Putamen (tissue), 1 donor: ENCODE data around the gene HMOX1.

Experiments used
- DNase-seq: peaks from one replicate; pipeline ENCODE4 v3.0.0-alpha.2; 2016; ENCODE audit warnings: low spot score

Gene HMOX1

DNA sequence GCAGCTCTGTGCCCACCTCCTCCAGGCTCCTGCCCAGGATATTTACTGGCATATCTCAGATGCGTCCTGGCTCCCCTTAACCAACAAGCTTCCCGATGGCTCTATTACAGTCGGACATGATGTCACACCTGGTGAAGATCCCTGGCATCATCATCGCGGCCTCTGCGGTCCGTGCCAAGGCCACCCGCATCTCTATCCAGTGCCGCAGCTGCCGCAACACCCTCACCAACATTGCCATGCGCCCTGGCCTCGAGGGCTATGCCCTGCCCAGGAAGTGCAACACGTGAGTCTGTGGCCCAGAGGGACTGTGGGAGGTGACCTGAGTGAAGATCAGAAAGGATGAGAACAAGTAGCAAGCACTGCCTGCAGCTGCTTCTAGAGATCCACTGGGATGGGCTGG, 25.5 kb downstream of the HMOX1 start:
- DNase-seq = no peak

DNA sequence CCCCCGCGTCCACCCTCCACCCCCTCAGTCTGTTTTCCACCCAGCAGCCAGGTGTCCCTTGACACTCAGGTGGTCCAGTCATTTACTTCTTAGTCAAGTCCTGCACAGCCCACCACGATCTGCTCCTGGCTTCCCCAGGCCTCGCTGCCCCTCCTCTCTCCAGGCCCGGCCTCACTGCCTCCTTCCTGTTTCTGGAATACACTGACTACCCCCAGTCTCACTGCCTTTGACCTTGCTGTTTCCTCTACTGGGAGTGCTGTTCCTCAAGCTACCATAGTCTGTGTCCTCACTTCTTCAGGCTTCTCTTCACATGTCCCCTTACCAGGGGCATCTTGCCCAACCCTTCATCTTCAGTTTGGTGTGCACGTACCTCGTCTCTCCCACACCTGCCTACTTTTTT, 26.5 kb downstream of the HMOX1 start:
- DNase-seq = no peak

DNA sequence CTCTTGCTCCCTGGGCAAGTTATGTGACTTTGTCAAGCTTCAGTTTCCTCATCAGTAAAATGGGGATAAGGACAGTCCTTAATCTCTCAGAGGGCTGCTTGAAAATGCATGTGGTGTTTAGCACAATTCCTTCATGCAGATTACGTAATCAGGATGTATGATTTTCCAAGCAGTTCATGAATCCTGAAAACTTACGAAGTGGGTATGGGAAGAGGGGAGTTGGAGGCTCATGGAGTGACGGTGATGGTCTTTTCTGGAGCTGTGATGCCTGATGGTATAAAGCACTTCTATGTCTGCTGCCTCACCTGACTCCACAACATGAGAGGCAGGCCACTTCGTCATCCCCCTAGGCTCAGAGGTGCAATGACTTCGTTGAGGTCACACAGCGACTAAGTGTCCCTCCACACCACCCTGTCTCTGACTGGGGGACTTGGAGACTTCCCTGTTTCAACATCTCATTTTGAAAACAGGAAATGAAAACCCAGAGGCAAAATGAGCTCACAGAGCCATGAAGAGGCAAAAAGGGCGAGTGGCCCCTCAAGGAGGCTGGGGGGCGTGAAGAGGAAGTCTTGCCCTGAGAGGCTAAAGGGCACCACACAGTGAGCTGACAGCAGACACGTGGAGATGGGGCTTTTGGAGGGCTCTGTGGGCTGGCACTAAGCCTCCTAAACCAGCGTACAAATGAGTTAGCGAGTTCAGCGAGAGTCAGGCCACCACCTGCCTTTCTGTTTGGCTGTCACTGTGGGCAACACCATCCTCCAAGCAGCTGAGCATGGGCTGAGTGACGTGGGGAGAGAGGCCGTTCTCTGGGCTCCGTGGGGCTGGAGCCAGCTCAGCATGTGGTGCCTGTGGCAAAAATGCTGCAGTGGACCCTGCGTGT, 29.1 kb downstream of the HMOX1 start:
- DNase-seq = peak; percentile 58

DNA sequence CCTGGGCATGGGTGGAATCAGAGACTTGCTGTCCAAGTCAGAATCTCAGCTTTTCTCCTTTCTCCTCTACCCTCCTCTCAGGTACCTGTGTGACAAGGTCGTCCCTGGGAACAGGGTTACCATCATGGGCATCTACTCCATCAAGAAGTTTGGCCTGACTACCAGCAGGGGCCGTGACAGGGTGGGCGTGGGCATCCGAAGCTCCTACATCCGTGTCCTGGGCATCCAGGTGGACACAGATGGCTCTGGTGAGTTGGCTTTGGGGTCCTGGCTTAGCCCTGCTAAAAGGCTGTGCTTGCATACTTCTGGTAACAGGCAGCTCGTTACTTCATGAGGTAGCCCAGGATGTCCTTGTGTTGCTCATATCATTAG, 29.8 kb downstream of the HMOX1 start:
- no peak for DNase-seq

DNA sequence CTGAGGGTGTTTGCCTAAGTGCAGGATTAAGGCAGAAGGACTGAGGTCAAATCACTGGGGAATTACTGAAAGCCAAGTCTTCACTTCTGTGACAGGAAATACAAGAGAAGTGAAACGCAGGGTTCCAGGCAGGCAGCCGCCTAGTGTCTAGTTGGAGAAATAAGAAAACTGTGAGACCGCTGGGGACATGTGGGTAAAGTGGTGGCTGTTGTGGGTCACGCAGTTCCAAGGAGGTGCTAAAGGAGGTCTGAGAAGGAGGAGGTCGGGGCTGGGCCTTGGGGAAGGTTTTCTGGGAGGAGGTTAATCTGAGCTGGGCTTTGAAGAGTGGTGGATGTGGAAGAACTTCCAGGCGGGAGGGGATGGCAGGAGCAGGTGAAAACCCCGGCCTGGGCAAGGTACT, 30.2 kb downstream of the HMOX1 start:
- no peak for DNase-seq

DNA sequence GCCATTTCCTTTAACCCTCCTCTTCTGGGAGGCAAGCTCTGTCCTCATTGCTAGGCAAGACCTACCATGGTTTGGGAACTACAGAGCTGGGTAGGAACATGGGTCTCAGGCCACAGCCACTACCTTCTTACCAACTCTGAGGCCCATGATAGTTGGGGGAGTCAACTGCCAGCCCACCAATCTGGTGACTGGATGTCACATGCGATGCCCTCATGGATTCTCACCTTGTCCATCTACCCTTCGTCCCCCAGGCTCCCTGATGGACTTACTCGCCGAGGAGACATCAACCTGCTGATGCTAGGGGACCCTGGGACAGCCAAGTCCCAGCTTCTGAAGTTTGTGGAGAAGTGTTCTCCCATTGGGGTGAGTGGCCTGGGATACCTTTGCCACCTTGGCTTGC, 32.7 kb downstream of the HMOX1 start:
- DNase-seq = no peak

DNA sequence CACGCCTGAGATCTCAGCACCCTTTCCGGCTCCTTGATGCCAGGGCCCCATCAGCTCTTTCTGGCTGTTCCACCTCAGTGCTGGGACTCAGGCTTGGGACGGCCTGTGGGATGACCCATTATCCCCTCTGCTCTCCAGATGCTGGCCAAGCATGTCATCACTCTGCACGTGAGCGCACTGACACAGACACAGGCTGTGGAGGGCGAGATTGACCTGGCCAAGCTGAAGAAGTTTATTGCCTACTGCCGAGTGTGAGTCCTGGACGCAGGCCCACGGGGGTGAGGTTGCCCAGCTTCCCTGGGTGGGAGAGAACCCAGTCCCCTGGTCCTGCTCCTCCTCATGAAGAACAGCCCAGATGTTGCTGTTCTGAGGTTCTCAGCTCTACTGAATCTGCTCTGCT, 36.7 kb downstream of the HMOX1 start:
- no peak for DNase-seq

DNA sequence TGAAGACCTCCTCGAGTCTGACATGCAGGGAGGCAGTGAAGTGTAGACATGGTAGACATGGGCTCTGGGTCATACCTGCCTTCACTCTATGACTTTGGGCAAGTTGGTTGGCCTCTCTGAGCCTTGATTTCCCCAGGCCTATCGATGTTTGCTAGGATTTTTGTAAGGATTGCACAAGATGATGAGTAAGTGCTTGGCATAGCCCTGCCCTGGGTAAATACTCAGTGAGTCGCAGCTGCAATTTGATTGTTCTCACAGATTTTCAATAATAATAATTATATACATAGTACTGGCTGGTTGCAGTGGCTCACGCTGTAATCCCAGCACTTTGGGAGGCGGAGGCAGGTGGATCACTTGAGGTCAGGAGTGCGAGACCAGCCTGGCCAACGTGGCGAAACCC, 37.2 kb downstream of the HMOX1 start:
- DNase-seq = no peak

DNA sequence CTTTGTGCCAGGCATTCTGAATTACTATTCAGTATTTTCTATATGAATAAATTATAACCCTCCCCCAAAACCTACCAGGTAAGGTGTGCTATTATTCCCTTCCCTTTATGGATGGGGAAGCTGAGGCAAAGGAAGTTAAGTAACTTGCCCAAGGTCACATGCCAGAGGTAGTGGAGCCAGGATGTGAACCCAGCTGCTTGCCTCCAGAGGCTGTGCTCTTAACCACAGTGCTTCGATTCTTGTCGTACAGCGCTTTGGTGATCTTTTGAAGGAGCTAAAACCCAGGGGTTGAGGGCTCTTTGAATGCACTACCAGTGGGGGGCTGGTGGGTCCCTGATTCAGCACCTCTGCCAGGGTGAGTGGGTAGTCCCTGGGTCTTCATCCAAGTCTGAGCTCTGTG, 37.8 kb downstream of the HMOX1 start:
- no peak for DNase-seq

DNA sequence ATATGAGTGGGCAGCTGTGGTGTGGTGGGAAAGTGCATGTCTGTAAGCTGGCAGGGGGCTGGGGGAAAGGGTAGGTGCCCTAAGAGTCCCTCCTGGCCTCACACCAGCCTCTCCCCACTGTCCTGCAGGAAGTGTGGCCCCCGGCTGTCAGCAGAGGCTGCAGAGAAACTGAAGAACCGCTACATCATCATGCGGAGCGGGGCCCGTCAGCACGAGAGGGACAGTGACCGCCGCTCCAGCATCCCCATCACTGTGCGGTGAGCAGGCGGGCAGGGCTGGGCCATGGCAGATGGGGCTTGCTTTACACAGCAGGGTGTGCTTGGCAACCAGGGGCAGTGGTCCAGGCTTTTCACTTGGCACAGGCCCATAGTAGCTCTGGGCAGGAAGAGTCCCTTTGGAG, 38.9 kb downstream of the HMOX1 start:
- no peak for DNase-seq

DNA sequence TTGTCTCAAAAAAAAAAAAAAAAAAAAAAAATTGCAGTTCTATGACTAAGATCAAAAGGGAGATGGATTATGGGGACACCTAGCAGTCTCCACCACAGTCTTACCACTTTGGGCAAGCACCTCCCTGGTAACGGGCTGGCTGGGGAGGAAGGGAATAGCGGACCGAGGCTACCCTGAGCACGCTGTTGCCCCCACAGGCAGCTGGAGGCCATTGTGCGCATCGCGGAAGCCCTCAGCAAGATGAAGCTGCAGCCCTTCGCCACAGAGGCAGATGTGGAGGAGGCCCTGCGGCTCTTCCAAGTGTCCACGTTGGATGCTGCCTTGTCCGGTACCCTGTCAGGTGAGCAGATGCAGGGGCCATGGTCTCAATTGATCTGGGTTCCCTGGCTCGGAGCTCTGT, 40.2 kb downstream of the HMOX1 start:
- DNase-seq = no peak

DNA sequence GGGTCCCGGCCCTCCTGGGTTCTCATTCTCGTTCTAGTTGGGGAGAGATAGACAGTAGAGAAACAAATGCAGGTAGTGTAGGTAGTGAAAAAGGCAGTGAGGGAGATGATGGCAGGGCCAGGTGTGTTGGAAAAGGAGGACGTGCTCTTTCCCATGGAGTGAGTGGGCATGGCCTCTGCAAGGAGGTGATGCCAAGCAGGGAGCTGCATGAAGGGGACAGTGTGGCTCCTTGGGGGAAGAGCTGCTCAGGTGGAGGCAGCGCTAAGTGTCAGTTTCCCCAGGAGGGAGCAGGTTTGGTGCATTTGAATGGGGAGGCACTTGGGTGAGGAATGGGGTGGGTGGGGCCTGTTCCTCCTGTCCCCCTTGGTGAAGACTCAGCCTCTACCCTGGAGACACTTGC, 41.2 kb downstream of the HMOX1 start:
- no peak for DNase-seq

DNA sequence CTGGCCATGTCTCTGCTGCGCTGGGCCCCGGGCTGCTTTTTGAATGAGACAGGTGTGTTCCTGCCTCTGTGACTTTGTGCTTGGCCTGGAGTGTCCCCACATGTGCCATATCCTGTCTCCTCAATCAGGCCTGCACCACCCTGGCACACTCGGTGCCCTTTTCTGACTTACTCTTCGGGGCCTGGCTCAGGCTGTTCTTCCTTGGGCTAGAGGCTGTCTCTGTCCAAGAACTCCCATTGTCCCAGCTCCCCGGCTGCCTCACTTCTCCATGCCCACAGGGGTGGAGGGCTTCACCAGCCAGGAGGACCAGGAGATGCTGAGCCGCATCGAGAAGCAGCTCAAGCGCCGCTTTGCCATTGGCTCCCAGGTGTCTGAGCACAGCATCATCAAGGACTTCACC, 42.0 kb downstream of the HMOX1 start:
- no peak for DNase-seq

DNA sequence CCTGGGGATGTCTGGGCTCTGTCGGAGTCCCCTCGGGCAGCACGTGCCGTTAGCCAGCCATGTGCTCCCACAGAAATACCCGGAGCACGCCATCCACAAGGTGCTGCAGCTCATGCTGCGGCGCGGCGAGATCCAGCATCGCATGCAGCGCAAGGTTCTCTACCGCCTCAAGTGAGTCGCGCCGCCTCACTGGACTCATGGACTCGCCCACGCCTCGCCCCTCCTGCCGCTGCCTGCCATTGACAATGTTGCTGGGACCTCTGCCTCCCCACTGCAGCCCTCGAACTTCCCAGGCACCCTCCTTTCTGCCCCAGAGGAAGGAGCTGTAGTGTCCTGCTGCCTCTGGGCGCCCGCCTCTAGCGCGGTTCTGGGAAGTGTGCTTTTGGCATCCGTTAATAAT, 43.2 kb downstream of the HMOX1 start:
- DNase-seq = no peak

DNA sequence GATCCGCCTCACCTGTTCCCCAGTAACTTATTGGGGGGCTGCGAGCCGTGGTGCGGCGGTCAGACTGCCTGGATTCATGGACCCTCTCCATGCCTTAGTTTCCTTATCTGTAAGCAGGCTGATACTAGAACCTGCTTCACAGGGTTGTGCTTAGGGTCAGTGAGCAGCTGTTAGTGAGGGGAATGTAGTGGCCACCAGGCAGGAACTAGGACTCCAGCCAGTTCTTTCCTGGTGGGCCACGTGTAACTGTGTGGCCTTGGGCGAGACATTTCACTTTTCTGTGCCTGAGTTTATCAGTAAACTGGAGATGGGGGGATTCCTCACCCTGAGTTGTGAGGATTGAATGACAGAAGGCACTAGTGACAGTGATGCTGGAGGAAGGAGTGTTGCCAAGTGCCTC, 43.9 kb downstream of the HMOX1 start:
- no peak for DNase-seq

DNA sequence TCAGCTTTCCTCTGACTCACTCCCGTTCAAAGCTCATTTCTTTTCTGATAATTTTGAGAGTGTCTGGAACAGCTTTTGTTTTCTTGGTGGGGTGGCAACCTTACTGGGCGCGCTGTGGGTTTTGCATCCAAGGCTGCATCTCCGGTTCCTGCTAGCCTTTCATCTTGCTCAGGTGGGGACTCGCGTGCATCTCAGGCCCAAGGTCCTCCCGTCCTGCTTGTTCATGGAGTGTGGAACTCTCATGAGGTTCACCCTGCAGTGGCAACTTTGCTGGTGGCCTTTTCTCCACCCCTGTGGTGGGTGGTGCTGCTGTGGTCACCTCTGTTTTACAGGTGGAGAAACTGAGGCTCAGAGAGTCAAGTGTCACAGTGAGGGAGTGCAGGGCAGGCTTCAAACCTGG, 44.6 kb downstream of the HMOX1 start:
- no peak for DNase-seq

DNA sequence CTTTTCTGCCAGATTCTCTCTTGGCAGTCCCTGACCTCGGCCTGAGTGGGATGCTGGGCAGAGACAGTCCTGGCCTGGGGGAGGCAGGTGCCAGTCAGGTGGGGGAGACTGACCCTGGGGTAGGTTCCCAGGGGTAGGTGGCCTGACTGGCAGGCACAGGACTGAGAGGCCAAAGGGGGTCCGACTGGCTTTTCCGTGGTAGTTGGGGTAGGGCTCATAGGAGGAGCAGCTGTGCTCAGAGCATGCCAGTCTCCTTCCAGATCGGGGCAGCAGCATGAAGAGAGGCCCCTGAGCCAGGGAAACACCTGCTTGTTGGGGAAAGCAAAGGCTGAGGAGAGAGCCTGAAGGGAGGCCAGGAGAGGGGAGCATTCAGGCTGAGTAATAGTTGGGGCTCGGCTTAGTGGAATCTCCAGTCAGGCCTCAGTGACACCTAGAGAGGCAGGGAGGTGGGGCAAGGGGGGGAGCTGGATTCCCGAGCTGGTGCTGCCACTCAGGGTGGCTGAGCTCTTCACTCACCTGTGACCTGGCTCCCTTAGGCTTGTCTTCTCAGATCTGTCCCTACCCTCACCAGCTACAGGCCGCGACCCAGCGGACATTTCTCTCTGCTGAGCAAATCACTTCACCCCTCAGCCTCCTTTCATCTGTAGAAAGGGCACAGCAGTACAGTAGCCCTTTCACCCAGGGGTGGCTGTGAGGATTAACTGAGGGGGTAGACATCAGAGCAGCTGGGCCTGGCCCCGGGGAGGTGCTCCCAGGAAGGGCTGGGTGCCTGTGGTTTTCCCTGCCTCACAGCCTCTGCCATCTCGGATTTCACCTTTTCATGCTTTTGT, 45.3 kb downstream of the HMOX1 start:
- no peak for DNase-seq

DNA sequence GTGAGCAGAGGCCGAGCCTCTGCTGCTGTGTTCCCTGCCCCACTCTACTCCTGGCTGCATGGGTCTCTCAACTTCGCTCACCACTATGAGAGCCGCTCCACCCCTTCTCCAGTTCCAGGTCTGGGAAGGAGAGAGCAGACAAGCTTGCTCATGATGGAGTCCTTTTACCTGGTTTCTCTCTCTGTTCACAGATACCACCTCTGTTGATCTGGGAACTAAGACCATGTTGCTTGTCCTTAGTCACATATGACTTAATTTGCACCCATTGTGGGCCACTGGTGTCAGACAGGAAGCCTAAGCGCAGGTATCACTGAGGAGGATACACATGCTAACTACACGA, 45.9 kb downstream of the HMOX1 start:
- no peak for DNase-seq

DNA sequence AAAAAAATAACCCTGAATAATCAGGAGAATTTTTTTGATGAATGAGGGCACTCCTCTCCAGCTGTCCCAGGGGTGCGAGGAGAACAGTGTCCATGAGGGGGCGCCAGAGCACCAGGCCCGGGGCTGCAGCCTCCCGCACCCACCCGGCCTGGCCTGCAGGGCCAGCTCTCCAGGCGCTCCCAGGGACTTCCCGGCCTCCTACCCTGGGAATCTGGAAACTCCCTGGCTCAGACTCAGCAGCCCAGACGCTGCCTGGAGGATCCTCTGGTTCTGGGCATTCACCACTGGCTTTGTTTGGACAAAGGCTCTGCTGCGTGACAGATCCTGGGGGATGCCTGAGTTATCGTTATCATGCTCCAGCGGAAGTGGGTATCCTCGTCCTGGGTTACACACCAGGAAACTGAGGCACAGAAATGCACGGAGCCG, 50.0 kb downstream of the HMOX1 start:
- DNase-seq = peak; percentile 71

DNA sequence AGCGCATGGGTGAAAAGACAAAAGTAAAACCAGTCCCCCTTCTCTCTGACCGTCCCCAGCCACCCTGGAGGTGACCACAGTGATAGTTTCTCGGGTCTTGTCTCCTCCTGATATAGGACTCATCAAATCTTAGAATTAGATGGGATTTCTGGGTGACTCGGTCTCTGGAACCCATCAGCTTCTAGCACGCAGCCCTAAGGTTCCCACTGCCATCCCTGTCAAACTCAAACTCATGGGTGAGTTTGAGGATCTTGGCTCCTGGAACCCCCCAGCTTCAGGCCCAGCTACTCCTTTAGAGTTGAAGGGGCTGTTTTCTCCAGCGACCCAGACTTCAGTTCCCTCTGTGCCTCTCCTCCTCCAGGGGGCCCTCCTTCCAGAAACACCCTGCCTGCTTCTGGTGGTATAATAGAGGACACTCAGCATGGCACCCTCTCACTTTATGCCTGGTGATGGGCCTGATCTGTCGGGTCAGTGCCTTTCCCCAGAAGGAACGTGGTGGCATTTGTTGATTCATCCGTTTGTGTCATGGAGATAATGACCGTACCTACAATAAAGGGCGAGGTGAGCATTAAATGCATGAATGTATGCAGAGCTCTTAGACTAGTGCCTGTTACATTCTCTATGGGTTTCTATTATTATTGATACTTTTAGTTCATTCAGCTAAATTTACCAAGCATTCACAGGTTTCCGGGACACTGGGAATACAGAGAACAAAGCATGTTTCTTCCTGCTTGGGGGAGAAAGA, 50.8 kb downstream of the HMOX1 start:
- no peak for DNase-seq

DNA sequence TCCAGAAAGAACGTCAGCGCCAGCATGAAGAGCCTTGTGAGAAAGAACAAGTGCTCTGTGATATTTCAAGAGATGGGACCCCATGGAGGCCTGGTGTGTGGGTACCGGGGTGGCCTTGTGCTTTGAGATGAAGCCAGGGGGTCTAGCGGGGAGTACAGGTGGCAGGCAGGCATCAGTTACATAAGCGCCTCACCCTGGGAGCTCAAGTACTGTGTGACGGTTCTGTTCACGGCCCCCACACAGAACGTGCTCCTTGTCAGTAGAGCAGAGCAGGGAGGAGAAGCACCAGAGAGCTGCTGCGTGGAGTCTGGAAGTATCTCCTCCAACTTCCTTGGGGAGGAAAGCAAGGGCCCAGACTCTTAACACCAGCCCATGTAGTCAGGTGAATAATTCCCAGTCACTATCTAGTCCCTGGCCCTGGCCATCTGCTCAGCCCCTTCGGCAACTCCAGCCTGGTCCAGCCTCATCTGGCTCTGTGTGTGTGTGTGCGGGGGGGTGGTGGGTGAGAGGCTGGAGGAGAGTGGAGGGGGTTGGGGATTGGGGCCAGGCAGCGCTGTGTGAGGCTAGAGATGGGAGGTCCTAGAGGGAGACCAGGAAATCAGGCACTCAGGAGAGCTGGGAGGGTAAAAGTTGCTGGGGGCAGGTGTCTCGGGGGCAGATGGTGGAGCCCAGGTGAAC, 51.5 kb downstream of the HMOX1 start:
- DNase-seq = peak; percentile 77

DNA sequence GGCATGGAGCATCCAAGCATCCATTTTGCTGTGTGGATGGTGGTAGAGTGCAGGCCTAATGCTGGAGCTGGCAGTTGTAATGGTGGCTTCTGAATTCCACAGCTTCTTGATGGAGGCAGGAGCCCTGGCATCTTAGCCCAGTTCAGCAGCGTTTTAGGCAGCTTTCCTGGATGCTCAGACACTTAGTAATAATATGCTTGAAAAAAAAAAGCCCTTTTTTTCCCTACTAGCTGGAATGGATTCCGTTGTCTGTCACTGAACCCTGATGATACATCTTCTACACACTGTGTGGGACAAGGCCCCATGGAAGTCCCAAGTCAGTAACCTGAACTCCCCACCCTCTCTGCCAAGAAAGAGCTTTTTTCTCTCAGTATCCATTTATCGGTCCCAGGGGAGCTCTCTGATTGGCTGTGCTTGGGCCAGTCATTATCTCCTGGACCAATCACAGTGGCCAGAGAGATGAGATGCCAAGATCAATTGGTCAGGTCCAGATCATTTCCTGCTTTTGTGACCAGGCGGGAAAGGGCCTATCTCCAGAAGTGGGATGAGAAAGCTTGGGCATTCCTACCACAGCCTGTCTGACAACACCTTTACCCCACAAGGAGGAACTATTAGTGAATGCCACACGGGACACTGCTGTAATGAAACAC, 53.3 kb downstream of the HMOX1 start:
- no peak for DNase-seq
